Limb (tissue), 2 donors: Measurements from ENCODE around the gene SHC4.
"Not testable (repeated sequence)": the region's sequence is repeated elsewhere in the genome, so short reads cannot be mapped to it uniquely, and the experiment has no call there.

ENCODE experiments used
- DNase-seq, 2 donors: peaks; one replicate each; pipeline ENCODE4 v3.0.0-alpha.2; 2016; ENCODE audit errors: extremely low spot score in 2 of 2

SHC4 gene

DNA sequence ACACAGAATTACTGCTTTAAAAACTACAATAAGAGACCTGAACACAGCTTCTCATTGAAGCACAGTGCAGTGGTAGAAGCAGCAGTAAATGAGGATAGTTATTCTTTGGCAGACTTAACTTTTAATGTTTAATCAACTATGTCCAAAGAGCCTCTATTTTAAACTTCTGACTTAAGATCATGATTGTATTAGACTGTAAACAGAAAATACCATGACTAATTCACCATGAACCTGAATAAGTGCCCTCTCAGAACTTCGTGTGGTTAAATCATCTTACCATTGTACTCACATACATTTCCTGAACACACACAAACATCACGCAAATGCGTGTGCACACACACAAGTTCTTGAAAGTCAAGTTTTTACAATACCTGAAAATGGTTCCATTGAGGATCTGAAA lies 166.8 kb downstream of the SHC4 start:
- DNase-seq = no peak

DNA sequence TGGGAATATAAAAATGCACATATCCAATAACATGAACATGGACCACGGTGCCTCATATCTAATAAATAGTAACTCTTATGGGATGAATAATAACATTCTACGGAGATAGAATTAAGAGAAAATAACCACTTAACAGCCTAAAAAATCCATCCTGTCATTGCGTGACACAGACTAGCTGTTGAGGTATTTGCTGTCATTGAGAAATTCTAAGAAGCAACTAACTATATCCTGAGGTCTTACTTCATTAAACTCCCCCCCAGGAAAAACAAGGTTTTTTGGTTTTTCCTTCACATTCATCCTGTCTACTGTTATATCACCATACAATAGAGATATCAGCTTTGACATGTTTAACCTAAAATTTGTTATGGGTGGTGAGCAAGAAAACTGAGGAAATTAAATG lies 167.2 kb downstream of the SHC4 start:
- no peak for DNase-seq

DNA sequence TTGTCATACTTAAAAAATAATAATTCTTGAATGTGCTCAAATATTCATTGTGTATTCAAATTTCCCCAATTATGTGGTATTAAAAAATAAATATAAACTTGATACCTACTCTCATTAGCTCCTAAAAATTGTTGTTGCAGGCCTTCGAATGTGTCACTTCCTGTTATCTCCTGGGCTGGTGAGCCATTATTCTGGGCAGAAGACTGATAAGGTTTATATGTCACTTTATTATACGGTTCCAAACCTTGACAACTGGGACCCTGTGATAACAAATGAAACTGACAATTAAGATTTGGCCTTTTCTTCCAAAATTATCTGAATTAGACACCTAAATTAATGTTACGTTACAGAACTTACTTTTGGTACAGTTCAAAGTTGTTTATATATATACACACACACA lies 167.8 kb downstream of the SHC4 start:
- no peak for DNase-seq

DNA sequence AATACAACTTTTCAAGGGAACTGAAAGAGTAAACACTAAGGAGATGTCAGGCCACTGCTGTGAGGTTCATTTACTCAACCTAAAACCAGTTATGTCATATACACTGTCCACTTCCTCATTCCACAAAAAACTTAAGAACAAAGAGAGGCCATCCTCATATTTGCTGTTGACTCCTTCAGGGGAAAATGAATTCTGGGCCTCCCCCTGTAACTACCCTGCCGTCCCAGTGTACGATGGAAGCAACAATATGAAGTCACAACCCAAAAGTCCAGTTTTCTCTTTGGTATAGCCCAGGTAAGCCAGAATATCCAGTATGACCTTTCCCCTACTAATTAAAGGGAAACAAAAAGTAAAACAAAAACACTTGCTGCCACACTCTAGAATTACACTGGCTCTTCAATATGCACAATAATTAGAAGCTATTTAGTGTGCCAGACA lies 169.0 kb downstream of the SHC4 start:
- no peak for DNase-seq

DNA sequence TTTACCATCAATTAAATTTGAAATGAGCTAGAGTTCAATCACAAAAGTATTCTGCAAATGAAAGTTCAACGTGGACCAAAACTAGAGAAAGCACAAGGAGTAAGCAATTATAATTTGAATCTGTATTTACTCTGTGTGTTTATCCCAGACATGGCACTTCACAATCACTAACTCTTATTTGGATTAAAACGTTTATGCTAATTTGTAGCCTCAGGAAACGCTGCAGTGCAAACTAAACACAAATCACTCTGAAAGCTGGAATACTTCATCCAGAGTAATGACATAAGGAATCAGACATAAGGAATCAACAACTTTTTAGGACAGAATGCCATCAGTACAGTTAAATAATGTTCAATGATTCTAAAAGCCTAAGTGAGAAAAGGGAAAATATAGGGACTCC lies 171.3 kb downstream of the SHC4 start:
- no peak for DNase-seq

DNA sequence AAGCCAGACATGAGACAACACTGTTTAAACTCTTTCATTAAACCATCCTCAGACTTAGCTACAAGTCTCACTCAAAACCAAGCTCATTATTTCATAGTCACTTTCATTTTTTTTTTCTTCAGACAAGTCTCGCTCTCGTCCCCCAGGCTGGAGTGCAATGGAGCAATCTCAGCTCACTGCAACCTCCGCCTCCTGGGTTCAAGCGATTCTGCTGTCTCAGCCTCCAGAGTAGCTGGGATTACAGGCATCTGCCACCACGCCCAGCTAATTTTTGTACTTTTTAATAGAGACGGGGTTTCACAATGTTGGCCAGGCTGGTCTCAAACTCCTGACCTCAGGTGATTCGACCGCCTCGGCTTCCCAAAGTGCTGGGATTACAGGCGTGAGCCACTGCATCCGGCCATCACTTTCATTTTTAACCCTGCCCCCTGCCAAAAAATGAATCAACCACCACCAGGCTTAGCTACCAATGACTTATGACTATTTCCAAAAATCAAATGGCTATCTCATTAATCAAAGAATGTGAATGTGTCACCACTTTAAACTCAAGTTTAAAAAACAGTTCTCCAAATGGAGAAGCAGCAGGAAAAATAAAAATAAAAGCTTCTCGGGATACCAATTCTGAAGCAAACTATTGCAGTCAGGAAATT lies 173.1 kb downstream of the SHC4 start:
- not testable (repeated sequence) for DNase-seq

DNA sequence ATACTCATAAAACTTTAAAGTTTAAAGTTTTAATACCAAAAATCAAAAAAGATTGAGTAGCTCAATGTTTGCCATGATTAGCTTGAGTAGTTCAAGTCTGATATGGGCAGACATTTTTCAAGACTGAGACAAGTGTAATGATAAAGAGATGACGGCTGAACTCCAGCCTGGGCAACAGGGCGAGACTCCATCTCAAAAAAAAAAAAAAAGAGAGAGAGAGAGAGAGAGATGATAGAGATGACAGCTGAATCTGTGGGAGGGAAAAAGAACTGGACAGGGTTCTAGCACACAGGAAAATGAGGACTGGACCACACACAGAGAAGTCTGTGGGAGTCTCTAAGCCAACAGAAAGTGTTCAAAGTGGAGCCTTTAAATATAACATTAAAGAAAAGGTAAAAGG lies 178.0 kb downstream of the SHC4 start:
- DNase-seq = no peak

DNA sequence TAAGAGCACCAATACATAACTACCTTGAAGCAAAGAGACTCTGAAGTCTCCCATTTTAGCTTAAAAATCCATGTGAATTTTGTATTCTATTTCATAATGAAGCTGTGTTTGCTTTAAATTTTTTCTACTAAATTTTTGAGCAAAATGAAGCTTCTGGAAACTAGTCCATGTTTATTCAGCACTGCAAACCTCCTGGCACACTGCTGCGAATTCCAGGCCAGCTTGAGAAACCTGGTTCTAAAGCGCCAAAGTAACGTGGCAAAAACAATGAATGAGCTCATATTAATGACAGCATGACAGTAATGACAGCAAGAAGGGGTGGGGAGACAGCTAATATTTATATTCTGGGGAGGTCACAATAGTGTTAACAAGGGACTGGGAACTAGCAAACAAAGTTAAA lies 178.5 kb downstream of the SHC4 start:
- no peak for DNase-seq

DNA sequence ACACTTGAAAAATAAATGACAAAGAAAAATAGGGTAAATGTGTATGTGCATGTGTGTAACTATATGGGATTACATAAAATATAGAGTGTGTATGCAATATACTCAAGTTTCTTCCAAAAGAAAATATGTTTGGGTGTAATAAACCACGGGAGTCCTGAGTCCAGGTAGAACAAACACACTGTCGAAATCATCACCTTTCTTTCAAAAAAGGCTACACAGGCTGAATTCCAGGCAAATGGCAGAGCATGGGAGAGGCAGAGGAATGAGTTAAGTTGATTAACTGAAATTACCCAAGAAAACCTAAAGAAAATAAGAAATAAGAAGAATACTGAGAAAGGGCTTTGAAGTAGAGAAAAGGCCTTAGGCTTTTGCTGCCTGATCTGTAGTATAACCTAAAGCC lies 179.0 kb downstream of the SHC4 start:
- DNase-seq = no peak

DNA sequence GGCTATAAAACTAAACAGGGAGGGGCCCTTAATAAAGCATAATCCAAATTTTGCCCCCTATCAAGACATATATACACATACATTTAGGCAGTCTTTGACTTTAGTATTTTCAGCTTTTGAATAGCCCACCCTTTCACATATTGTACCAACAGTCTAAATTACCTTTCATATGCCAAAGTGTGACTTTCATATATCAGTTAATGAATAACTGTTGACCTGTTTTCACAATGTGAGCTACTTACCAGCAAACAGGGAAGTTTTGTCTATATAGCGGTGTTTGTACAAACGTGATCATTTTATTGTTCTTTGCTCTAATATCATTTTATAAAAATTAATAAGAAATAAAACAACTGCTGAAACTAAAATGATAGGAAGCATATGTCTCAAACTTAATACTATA lies 180.8 kb downstream of the SHC4 start:
- DNase-seq = no peak

DNA sequence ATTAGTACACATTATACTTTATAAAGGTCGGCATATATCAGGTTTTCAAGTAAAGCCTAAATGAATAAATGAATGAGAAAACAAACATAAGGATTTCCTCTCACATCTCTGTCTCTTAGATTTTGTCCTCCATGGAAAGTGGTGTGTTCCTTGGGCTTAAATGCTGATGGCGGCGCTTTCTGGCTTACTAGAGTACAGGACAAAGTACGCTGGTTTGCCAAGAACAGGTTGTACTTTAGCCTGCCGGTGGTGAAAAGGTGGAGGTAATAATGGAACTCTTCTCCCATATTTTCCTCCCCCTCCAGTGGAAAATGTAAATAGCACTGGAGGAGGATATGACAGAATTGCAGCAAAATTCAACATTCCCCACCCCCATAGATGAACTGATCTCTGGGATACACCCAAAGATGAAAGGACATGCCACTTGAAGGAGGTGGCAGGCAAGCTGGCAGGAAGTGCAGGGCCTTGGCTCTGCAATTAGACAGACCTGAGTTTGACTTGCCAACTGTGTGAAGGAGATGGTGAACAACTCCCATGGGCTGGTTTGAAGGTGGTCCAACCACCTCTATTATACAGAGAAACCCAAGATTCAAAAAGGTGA lies 182.1 kb downstream of the SHC4 start:
- no peak for DNase-seq

DNA sequence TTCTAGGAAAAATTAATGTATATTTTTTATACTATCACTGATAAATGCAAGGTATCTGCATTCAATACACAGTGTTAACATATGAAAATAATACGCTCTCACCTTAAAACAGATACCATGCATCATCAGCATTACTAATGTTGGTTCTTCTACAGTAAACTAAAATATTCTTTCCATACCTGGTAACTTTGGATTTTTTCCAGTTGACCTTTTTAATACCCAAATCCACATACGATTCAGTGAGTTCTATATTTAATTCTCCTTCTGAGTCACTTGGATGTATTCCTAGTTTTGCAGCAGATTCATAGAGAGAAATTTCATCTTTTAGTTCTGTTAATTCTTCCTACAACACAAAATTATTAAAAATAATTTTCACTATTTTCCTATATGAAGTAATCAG lies 182.7 kb downstream of the SHC4 start:
- no peak for DNase-seq

DNA sequence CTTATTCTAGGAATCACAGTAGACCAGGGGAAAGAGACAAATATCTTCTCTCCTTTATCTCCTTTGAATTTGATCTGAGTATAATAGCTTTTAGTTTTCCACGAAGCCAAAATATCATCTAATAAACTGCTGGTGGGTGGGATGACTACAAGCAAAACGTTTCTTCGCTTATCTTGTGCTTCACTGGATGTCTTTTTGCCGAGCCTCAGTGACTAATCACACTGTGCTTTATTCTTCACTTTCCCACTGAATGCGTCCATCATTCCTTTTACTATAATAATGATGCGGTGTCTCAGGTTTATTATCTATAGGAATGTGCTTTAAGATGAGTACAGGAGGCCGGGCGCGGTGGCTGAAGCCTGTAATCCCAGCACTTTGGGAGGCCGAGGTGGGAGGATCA lies 185.4 kb downstream of the SHC4 start:
- no peak for DNase-seq

DNA sequence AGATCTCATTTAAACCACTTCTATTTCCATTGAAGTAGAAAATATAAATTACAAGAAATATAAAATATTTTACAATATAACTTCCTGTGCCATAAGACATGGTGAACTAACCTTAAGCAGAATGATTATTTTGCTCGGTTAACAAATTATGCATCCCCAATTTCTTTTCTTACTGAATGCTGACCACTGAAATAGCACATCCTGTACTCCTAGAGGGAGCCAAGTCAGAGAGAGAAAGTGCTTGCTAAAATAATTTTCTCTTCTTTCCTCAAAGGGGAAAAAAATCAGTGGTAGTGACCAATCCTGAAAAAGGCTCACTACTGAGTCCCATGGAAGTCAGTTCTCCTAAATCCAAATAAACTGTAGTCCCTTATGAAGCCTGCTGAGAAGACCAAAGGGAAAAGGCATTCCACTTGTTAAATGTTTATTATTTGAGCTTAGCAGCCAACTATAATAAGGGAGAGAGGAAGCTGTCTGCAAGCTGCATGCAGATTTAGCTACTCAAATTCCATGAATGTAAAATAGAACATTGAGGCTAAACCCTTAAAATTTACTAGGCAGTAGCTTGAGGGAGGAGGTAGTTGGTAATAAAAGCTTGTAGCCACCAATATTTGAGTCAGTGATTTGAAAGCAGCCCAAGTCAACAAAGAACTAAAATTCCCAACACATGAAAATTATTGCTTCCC lies 185.9 kb downstream of the SHC4 start:
- no peak for DNase-seq

DNA sequence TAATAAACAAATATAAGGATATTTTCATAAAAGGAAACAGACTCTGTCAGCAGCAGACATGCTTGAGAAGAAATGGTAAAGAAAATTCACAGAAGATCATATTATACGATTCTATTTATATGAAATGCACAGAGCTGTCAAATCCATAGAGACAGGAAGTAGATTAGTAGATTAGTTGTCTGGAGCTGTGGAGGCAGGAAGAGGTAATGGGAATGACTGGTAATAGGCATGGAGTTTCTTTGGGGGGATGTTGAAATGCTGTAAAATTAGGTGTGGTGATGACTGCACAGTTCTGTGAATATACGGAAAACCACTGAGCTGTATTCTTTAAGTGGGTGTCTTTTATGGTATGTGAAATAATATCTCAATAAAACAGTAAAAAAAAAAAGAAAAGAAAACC lies 188.2 kb downstream of the SHC4 start:
- DNase-seq = no peak

DNA sequence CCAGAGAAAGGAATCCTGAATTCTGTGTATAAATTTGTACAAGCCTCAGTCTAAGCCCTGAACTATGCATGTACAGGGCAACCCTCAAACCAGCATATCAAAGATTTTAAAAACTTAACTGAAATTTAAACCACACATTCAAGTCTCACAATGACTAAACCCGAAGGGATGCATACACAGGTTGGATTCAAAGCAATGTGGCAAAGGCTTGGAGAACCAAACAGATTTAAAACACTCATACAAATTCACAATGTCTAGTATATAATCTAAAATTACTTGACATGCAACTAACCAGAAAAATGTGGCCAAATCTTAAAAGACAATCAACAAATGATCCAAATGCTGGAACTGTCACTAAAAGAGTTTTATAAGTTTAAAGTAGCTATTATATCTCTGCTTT lies 189.2 kb downstream of the SHC4 start:
- no peak for DNase-seq
